Urinary bladder (tissue), 4 donors: Measurements from ENCODE around the gene NOS1AP. TPM values are rescaled to one million over a fixed set of nuclear protein-coding genes. Genes with fewer than 3 reads are reported as not detected.
"Not testable (repeated sequence)": the region's sequence is repeated elsewhere in the genome, so short reads cannot be mapped to it uniquely, and the experiment has no call there.

ENCODE experiments used
- DNase-seq: peaks from one replicate; pipeline ENCODE4 v3.0.0-alpha.2; 2015; ENCODE audit errors: extremely low spot score
- H3K27ac ChIP-seq: one replicate; pipeline ENCODE4 v1.5.1; 2013; ENCODE audit warnings: low read depth, mild to moderate bottlenecking, moderate library complexity
- H3K36me3 ChIP-seq: one replicate; pipeline ENCODE4 v1.6.1; 2013; ENCODE audit warnings: mild to moderate bottlenecking, moderate library complexity; ENCODE audit not compliant: insufficient read depth
- H3K4me1 ChIP-seq: one replicate; pipeline ENCODE4 v1.6.1; 2013; ENCODE audit warnings: mild to moderate bottlenecking, moderate library complexity; ENCODE audit not compliant: insufficient read depth
- H3K4me3 ChIP-seq: one replicate; pipeline ENCODE4 v1.5.1; 2013; ENCODE audit warnings: low read depth, low read length
- WGBS: extraction: QIAGEN DNeasy Blood & Tissue Kit; methylation state at CpG from one replicate; pipeline ENCODE4 v1.1.7; 2013; 5-methylcytosine and 5-hydroxymethylcytosine counted together
- polyA plus RNA-seq: library from polyadenylated mRNA; stranded (reverse); fragments of 200-250 nt; gene quantifications from one replicate; pipeline ENCODE4 v1.2.3, GENCODE V29; 2013
- total RNA-seq: library from RNA; depleted of rRNA; stranded (reverse); fragments of >200 nt; gene quantifications from one replicate; pipeline ENCODE4 v1.2.3, GENCODE V29; 2014
- donor health status: healthy with polysubstance abuse.
- donor health status: healthy.

Gene NOS1AP
- total and polyA plus RNA-seq, 2 donors: 0.92 to 2.0 TPM

GRCh38 chr1:162067466-162067865 is 2.0 kb upstream of the NOS1AP start:
- no peak for DNase-seq
- Histone ChIP-seq H3K4me1 (no peaks in the 10 kb centered on the region), H3K4me3 (no peak overlapping the region), H3K27ac (no peak overlapping the region), H3K36me3 (no peaks in the 10 kb centered on the region)
- WGBS: 62% methylated on average over 1 of the region's 1 CpG

GRCh38 chr1:162068301-162068700 is 1.2 kb upstream of the NOS1AP start:
- Histone ChIP-seq H3K4me1 (no peaks in the 10 kb centered on the region), H3K36me3 (no peaks in the 10 kb centered on the region), H3K4me3 (no peak overlapping the region), H3K27ac (no peak overlapping the region)
- 96% methylated on average over 4 of the region's 4 CpGs for WGBS
- DNase-seq: no peak

GRCh38 chr1:162070094-162070748 is 730 bp downstream of the NOS1AP start:
- WGBS: 2% methylated on average over 29 of the region's 29 CpGs

GRCh38 chr1:162070825-162071224 is 1.3 kb downstream of the NOS1AP start:
- Histone ChIP-seq H3K36me3 (no peaks in the 10 kb centered on the region), H3K27ac (no peak overlapping the region), H3K4me1 (no peaks in the 10 kb centered on the region), H3K4me3 (peak overlapping the region; percentile 87)
- 50% methylated on average over 7 of the region's 7 CpGs for WGBS
- no peak for DNase-seq

More at GRCh38 chr1:162070094-162070748, 730 bp downstream of the NOS1AP start:
- H3K4me3 ChIP-seq: peak overlapping the region; percentile 87
- no peak for DNase-seq
- H3K4me1 ChIP-seq: no peaks in the 10 kb centered on the region
- no peak overlapping the region for H3K27ac ChIP-seq
- H3K36me3 ChIP-seq: no peaks in the 10 kb centered on the region

- H3K4me3 ChIP-seq: no peak overlapping the region
- H3K36me3 ChIP-seq: no peaks in the 10 kb centered on the region
- no peak for DNase-seq
- H3K4me1 ChIP-seq: no peaks in the 10 kb centered on the region
- H3K27ac ChIP-seq: no peak overlapping the region
- WGBS: 71% methylated on average over 3 of the region's 3 CpGs
Observed at GRCh38 chr1:162072740-162073139, 3.2 kb downstream of the NOS1AP start.

- H3K4me3 ChIP-seq: no peak overlapping the region
- WGBS: 85% methylated on average over 4 of the region's 4 CpGs
- no peak for DNase-seq
- H3K4me1 ChIP-seq: no peaks in the 10 kb centered on the region
- no peaks in the 10 kb centered on the region for H3K36me3 ChIP-seq
- H3K27ac ChIP-seq: no peak overlapping the region
Observed at GRCh38 chr1:162074276-162075005, 5.0 kb downstream of the NOS1AP start.

DNA sequence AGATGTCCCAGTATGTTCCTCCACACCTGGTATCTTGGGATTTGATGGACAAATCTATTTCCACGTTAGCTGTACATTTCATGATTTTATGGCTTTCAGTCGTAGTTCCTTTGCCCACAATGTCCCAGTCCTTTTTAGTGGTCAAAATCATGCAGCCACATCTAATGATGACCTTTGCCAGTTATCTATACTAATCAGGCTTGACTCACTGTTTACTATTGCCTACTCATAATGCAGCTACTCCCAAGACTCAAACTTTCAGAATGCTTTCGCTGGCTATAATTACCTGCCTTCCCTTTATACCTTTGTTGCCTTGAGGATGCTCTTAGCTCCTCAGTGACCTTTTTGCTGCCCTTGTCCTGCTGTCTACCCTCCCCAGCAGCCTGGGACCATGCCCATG is 6.4 kb downstream of the NOS1AP start:
- Histone ChIP-seq H3K36me3 (no peaks in the 10 kb centered on the region), H3K4me1 (peaks cover 1% of the 10 kb centered on the region), H3K4me3 (no peak overlapping the region), H3K27ac (no peak overlapping the region)
- no peak for DNase-seq
- WGBS: 83% methylated on average over 3 of the region's 3 CpGs

DNA sequence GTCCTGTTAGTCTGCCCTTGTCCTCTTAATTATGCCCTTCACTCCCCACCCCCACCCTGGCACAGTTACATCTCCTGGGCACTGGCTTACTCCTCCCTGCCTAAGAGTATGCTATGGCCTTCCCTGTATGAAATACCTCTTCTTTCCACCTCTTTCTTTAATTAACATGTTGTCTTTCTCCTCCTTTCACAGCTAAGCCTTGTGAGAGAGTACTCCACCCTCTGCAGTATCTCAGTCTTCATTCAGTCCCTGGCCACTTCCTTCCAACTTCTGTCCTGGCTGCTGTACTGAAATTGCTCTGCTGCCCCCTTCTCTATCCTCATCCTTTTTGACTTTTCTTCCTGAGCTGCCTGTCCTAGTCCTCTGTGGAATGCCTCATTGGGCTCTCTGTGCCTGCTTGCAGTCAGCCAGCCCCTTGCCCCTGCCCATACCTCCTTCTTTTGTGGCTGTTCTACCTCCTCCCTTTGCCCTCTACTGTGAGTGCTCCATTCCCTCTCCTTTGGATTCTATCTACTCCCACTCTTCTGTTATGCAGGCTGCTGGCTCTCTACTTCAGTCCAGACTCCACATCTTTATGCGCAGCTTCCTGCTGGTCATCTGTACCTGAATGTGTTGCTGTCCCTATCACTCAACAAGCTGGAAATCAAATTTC is 8.3 kb downstream of the NOS1AP start:
- Histone ChIP-seq H3K27ac (no peak overlapping the region), H3K4me3 (no peak overlapping the region), H3K4me1 (peaks cover 1% of the 10 kb centered on the region), H3K36me3 (no peaks in the 10 kb centered on the region)
- no peak for DNase-seq
- 100% methylated on average over 1 of the region's 1 CpG for WGBS

GRCh38 chr1:162079030-162079429 is 9.5 kb downstream of the NOS1AP start:
- peaks cover 1% of the 10 kb centered on the region for H3K4me1 ChIP-seq

DNA sequence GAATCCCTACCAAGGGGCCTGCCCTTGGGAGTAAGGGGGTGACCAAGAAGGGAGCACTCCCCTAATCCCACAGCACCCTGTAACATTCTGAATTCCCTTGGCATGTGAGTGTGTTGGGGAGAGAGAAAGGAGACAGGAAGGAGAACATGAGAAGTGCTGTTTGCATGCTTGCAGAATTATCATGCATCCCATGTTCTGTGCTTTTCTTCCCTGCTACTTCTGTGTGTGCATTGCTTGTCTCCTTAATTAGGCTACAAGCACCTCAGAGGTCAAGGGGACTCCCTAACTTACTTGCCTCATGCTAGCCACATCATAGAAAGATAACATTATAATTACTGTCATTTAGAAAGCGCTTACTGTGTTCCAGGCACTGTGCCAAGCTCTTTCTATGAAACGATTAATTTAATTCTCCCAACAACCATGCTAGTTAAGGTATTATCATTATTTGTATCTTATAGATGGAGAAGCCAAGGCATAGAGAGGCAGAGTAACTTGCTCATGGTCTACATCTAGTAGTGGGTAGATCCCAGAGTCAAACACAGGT is 11.1 kb downstream of the NOS1AP start:
- no peaks in the 10 kb centered on the region for H3K36me3 ChIP-seq
- peaks cover 1% of the 10 kb centered on the region for H3K4me1 ChIP-seq
- no peak for DNase-seq
- WGBS: 59% methylated on average over 2 of the region's 2 CpGs
- no peak overlapping the region for H3K4me3 ChIP-seq
- no peak overlapping the region for H3K27ac ChIP-seq

More at GRCh38 chr1:162079030-162079429, 9.5 kb downstream of the NOS1AP start:
- DNase-seq: no peak
- H3K36me3 ChIP-seq: no peaks in the 10 kb centered on the region
- no peak overlapping the region for H3K27ac ChIP-seq
- no peak overlapping the region for H3K4me3 ChIP-seq
- 93% methylated on average over 1 of the region's 1 CpG for WGBS

GRCh38 chr1:162081316-162081715 is 11.8 kb downstream of the NOS1AP start:
- Histone ChIP-seq H3K4me1 (peaks cover 1% of the 10 kb centered on the region), H3K27ac (no peak overlapping the region), H3K4me3 (no peak overlapping the region), H3K36me3 (no peaks in the 10 kb centered on the region)
- DNase-seq: no peak
- WGBS: 88% methylated on average over 1 of the region's 1 CpG

DNA sequence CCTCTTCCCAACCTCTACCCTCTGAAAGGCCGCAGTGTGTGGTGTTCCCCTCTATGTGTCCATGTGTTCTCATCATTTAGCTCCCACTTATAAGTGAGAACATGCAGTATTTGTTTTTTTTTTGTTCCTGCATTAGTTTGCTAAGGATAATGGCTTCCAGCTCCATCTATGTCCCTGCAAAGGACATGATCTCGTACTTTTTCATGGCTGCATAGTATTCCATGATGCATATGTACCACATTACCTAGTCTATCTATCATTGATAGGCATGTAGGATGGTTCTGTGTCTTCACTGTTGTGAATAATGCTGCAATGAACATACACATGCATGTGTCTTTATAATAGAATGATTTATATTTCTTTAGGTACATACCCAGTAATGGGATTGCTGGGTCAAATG is 12.6 kb downstream of the NOS1AP start:
- 95% methylated on average over 2 of the region's 2 CpGs for WGBS
- H3K27ac ChIP-seq, H3K36me3 ChIP-seq, H3K4me1 ChIP-seq, DNase-seq, H3K4me3 ChIP-seq: not testable (repeated sequence)

GRCh38 chr1:162083273-162083672 is 13.8 kb downstream of the NOS1AP start:
- no peak for DNase-seq
- Histone ChIP-seq H3K4me3 (no peak overlapping the region), H3K36me3 (no peaks in the 10 kb centered on the region), H3K4me1 (peaks cover 1% of the 10 kb centered on the region), H3K27ac (no peak overlapping the region)
- WGBS: 96% methylated on average over 2 of the region's 2 CpGs

DNA sequence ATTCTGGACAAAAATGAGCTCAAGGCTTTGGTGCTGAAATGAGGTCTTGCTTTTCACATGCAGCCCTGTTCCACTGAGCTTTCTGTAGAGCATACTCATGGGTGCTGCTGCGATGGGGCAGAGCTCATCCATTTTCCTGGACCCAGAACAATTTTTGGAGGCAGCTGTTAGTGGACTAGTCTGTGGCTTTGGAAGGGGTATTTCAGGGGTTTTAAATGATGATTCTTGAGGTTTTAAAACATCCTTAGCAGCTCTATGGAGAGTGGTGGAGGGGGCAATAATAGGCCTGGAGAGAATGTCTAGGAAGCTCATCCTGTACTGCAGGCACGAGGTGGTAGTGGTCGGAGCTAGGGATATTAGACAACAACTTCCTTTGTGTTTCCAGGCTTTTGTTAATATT is 16.5 kb downstream of the NOS1AP start:
- H3K4me3 ChIP-seq: no peak overlapping the region
- WGBS: 94% methylated on average over 3 of the region's 3 CpGs
- DNase-seq: no peak
- H3K36me3 ChIP-seq: no peaks in the 10 kb centered on the region
- no peak overlapping the region for H3K27ac ChIP-seq
- H3K4me1 ChIP-seq: no peaks in the 10 kb centered on the region
